H1 (cell line): ENCODE data around the gene RNPEPL1. TPM values are rescaled to one million over a fixed set of nuclear protein-coding genes. Genes with fewer than 3 reads are reported as not detected.

Experiments used
- CHD2 ChIP-seq: IDR thresholded peaks from 2 replicates; pipeline ENCODE4 v1.6.1; 2012; ENCODE audit warnings: low read length, improper control_type of control experiment
- CHD7 ChIP-seq: fragments of 300-600 bp; sonication (generic); IDR thresholded peaks from 2 replicates; pipeline ENCODE4 v1.7.1; 2012; ENCODE audit warnings: low read length, moderate library complexity, mild to moderate bottlenecking, inconsistent platforms; ENCODE audit not compliant: insufficient replicate concordance
- HDAC2 ChIP-seq, 2 experiments: fragments of 300-600 bp in 1 of 2; sonication (generic) in 1 of 2; IDR thresholded peaks; 2 replicates each; pipeline ENCODE4 v1.6.1; 2011 to 2012; ENCODE audit warnings: low read depth in 2 of 2, low read length in 2 of 2, mild to moderate bottlenecking in 2 of 2, moderate library complexity in 2 of 2, borderline replicate concordance in 1 of 2, inconsistent platforms in 1 of 2
- MAFK ChIP-seq: IDR thresholded peaks from 2 replicates; pipeline ENCODE4 v1.6.1; 2012; ENCODE audit warnings: low read depth, mild to moderate bottlenecking, improper control_type of control experiment, low read length
- SIX5 ChIP-seq: IDR thresholded peaks from 2 replicates; pipeline ENCODE4 v1.6.1; 2011; ENCODE audit warnings: mild to moderate bottlenecking, low read depth, low read length
- polyA plus RNA-seq, 7 experiments: library from polyadenylated mRNA; depleted of rRNA in 3 of 7; stranded (reverse) in 5 of 7; unstranded in 2 of 7; fragments of >200 nt in 5 of 7; fragments of 200-250 nt in 2 of 7; gene quantifications; 1 replicate in 5 of 7; 2 replicates in 1 of 7; 4 replicates in 1 of 7; pipeline versions ENCODE4 v1.2.1 to v1.2.3, GENCODE V29; 2011 to 2013; ENCODE audit warnings: missing spikeins in 2 of 7, mixed read lengths in 2 of 7
- total RNA-seq: library from RNA; stranded (reverse); fragmentation: NEBNext Ultra II Directional; extraction: Animal tissue kit (Norgen Biotek cat#: 25700); gene quantifications from 2 replicates; pipeline ENCODE4 v1.2.1, GENCODE V29; 2021

RNPEPL1 gene
- total and polyA plus RNA-seq, 2 of the 8 experiments (the other 6 are each of a cell fraction or from before 2014, with no cell fraction given) = 9.0 to 11.3 TPM

- TF ChIP-seq HDAC2 (IDR thresholded peaks at IDR 0.05; ENCODE audit: borderline replicate concordance in 1 of 2, low read depth in 2 of 2, low read length in 2 of 2) = no peak
- no peak for TF ChIP-seq CHD2
- TF ChIP-seq CHD7 = no peak
- no peak for TF ChIP-seq MAFK
- TF ChIP-seq SIX5 = no peak
Measured at GRCh38 chr2:240623531-240624010, 55.3 kb downstream of the RNPEPL1 start (continued).
